Cerebellar nuclear complex (tissue), 1 donor: ENCODE results near the gene NPAS1.
A peak's percentile ranks its signal among the peaks of the same experiment; 100 is the strongest.

ENCODE experiments used
- DNase-seq, 2 experiments: peaks; one replicate each; lab custom pipeline; 2025; lab: John Stamatoyannopoulos, UW

NPAS1 gene

GRCh38 chr19:47020132-47020805, 632 bp downstream of the NPAS1 start:
- DNase-seq: no peak

GRCh38 chr19:47020992-47021496, 1.4 kb downstream of the NPAS1 start:
- DNase-seq: no peak

- DNase-seq: no peak
Observed at GRCh38 chr19:47021536-47022139, 2.0 kb downstream of the NPAS1 start.

GRCh38 chr19:47022140-47022536, 2.5 kb downstream of the NPAS1 start:
- DNase-seq: no peak

GRCh38 chr19:47022541-47023447, 3.2 kb downstream of the NPAS1 start:
- no peak for DNase-seq

- DNase-seq: no peak
Observed at GRCh38 chr19:47023448-47023794, 3.8 kb downstream of the NPAS1 start.

GRCh38 chr19:47024502-47024901, 4.9 kb downstream of the NPAS1 start:
- DNase-seq: no peak

GRCh38 chr19:47026156-47026555, 6.5 kb downstream of the NPAS1 start:
- DNase-seq: no peak

GRCh38 chr19:47026889-47027288, 7.3 kb downstream of the NPAS1 start:
- DNase-seq: no peak

- no peak for DNase-seq
Observed at GRCh38 chr19:47027586-47028088, 8.0 kb downstream of the NPAS1 start.

- no peak for DNase-seq
Observed at GRCh38 chr19:47028195-47028601, 8.6 kb downstream of the NPAS1 start.

GRCh38 chr19:47032171-47032811, 12.7 kb downstream of the NPAS1 start:
- peak in 1 of 2 experiments; percentile 30 for DNase-seq

- peak in 1 of 2 experiments; percentile 65 for DNase-seq
Observed at GRCh38 chr19:47035127-47036096, 15.8 kb downstream of the NPAS1 start.

- no peak for DNase-seq
Observed at GRCh38 chr19:47036097-47036651, 16.5 kb downstream of the NPAS1 start.

GRCh38 chr19:47037766-47038165, 18.1 kb downstream of the NPAS1 start:
- no peak for DNase-seq

- no peak for DNase-seq
Observed at GRCh38 chr19:47039239-47039874, 19.7 kb downstream of the NPAS1 start.

- no peak for DNase-seq
Observed at GRCh38 chr19:47040869-47041268, 21.2 kb downstream of the NPAS1 start.

- DNase-seq: no peak
Observed at GRCh38 chr19:47044946-47045866, 25.6 kb downstream of the NPAS1 start.
